HL-60 (cell line): ENCODE results near the gene IRF2.

Experiments used
- GABPA ChIP-seq: IDR thresholded peaks from 2 replicates; pipeline ENCODE4 v1.6.1; 2012; ENCODE audit warnings: low read depth
- POLR2AphosphoS5 ChIP-seq: IDR thresholded peaks from 2 replicates; pipeline ENCODE4 v1.6.1; 2012; ENCODE audit warnings: low read depth
- SPI1 ChIP-seq: IDR thresholded peaks from 2 replicates; pipeline ENCODE4 v1.6.1; 2012; ENCODE audit warnings: low read depth, mild to moderate bottlenecking, borderline replicate concordance
- TF ChIP-seq, protein P1 (sequence below): IDR thresholded peaks from one replicate; pipeline ENCODE4 v1.5.1; 2011; ENCODE audit warnings: low read length, control low read depth, inconsistent platforms; ENCODE audit not compliant: insufficient read depth

DNA sequence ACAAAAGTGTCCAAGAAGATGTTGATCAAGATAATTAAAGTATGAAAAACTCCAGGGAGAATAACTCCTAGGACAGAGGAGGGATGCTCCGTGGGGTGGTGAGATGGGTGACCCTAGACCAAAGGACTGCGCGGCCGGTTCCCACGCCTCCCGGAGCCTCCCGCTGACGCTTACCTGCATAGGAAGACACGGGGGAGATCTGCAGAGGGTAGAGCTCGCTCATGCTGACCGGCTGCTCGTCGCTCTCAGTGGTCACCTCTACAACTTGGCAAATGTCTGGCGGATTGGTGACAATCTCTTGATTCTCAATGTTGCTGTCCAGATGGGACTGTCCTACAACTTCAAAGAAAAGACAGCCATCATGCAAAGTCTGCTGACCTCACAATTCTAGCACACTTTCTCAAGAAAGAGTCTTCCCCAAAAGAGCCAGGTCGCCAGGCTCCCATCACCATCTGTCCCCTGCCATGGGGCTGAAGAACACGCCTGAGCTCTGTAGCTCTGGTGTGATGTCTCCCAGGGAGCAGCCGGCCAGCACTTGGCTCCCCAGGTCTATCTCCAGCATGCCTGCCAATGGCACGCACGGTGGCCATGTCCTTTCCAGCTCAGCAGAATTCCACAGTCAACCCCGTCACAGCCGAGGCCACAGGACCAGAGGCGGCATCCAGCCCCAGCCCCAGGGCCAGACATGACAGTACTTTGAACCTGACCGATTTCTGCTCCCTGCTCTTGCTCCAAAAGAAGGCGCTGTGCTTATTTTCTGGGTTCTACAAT is 75.4 kb downstream of the IRF2 start:
- TF ChIP-seq POLR2AphosphoS5, result no peak
- TF ChIP-seq, protein P1, sequence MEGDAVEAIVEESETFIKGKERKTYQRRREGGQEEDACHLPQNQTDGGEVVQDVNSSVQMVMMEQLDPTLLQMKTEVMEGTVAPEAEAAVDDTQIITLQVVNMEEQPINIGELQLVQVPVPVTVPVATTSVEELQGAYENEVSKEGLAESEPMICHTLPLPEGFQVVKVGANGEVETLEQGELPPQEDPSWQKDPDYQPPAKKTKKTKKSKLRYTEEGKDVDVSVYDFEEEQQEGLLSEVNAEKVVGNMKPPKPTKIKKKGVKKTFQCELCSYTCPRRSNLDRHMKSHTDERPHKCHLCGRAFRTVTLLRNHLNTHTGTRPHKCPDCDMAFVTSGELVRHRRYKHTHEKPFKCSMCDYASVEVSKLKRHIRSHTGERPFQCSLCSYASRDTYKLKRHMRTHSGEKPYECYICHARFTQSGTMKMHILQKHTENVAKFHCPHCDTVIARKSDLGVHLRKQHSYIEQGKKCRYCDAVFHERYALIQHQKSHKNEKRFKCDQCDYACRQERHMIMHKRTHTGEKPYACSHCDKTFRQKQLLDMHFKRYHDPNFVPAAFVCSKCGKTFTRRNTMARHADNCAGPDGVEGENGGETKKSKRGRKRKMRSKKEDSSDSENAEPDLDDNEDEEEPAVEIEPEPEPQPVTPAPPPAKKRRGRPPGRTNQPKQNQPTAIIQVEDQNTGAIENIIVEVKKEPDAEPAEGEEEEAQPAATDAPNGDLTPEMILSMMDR, result no peak
- no peak for TF ChIP-seq GABPA
- no peak for TF ChIP-seq SPI1
